HepG2 (cell line): ENCODE results near the gene KRT4.

Source experiments
- EP300 ChIP-seq, 3 experiments: sonication (generic) in 1 of 3; formaldehyde crosslinking in 1 of 3; IDR thresholded peaks; 2 replicates each; pipeline versions ENCODE4 v1.5.1 to v1.6.1; 2011 to 2020; ENCODE audit warnings: low read depth in 2 of 3, low read length in 2 of 3, borderline replicate concordance in 1 of 3, improper control_type of control experiment in 1 of 3, mild to moderate bottlenecking in 1 of 3, missing genetic modification reagents in 1 of 3, moderate library complexity in 1 of 3
- HES4 ChIP-seq: sonication (generic); formaldehyde crosslinking; IDR thresholded peaks from 2 replicates; pipeline ENCODE4 v1.9.0; 2021; ENCODE audit warnings: mild to moderate bottlenecking, missing genetic modification reagents, borderline replicate concordance
- LCORL ChIP-seq, 2 experiments: fragments of 450-650 bp in 1 of 2; sonication (generic) in 1 of 2; formaldehyde crosslinking in 1 of 2; IDR thresholded peaks; 2 replicates each; pipeline versions ENCODE4 v1.5.0 to v1.6.1; 2017 to 2020; ENCODE audit warnings: antibody characterized with exemption in 1 of 2, missing genetic modification reagents in 1 of 2
- ZBTB1 ChIP-seq: sonication (generic); formaldehyde crosslinking; IDR thresholded peaks from 2 replicates; pipeline ENCODE4 v1.4.0; 2020; ENCODE audit warnings: missing genetic modification reagents, borderline replicate concordance

- TF ChIP-seq LCORL (IDR thresholded peaks at IDR 0.05) (no peak), LCORL (CRISPR knock-in tag; IDR thresholded peaks at IDR 0.05) (no peak), ZBTB1 (no peak), EP300 (IDR thresholded peaks at IDR 0.05; ENCODE audit: low read depth in 2 of 2, low read length in 2 of 2) (no peak), EP300 (CRISPR knock-in tag; IDR thresholded peaks at IDR 0.05; ENCODE audit: borderline replicate concordance) (no peak), HES4 (CRISPR knock-in tag) (no peak)
Measured at GRCh38 chr12:52861511-52861910, 47.6 kb upstream of the KRT4 start.
